NB4 (cell line): ENCODE data around the gene ATP6V1G1.

ENCODE experiments used
- DNase-seq: peaks from one replicate; pipeline ENCODE4 v3.0.0; 2010; ENCODE audit warnings: low read depth
- H3K4me3 ChIP-seq: one replicate; pipeline ENCODE4 v1.5.1; 2011; ENCODE audit warnings: mild to moderate bottlenecking, low read depth, low read length, moderate library complexity
- CTCF ChIP-seq: IDR thresholded peaks from one replicate; pipeline ENCODE4 v1.5.1; 2012; ENCODE audit warnings: low read depth, low read length
- MAX ChIP-seq: IDR thresholded peaks from 2 replicates; pipeline ENCODE4 v1.6.1; 2011; ENCODE audit warnings: low read depth, low read length
- MYC ChIP-seq: IDR thresholded peaks from 2 replicates; pipeline ENCODE4 v1.6.1; 2011; ENCODE audit warnings: low read depth, low read length
- POLR2A ChIP-seq: IDR thresholded peaks from 2 replicates; pipeline ENCODE4 v1.6.1; 2011; ENCODE audit warnings: mild to moderate bottlenecking; ENCODE audit not compliant: insufficient read length; ENCODE audit errors: extremely low read depth

ATP6V1G1 gene

GRCh38 chr9:114604989-114605388 is 17.4 kb downstream of the ATP6V1G1 start:
- H3K4me3 ChIP-seq = no peak overlapping the region
- no peak for TF ChIP-seq POLR2A
- no peak for TF ChIP-seq MYC
- TF ChIP-seq MAX = no peak
- no peak for TF ChIP-seq CTCF
- DNase-seq = no peak

- H3K4me3 ChIP-seq = no peak overlapping the region
- no peak for TF ChIP-seq MAX
- no peak for TF ChIP-seq CTCF
- TF ChIP-seq MYC = no peak
- no peak for TF ChIP-seq POLR2A
- DNase-seq = no peak
Observed at GRCh38 chr9:114606068-114606467, 18.5 kb downstream of the ATP6V1G1 start.

GRCh38 chr9:114606597-114607207 is 19.1 kb downstream of the ATP6V1G1 start:
- H3K4me3 ChIP-seq = no peak overlapping the region
- DNase-seq = peak; percentile 47
- TF ChIP-seq MYC (no peak), POLR2A (no peak), CTCF (no peak), MAX (no peak)

GRCh38 chr9:114607671-114608524 is 20.3 kb downstream of the ATP6V1G1 start:
- no peak overlapping the region for H3K4me3 ChIP-seq
- DNase-seq = no peak
- TF ChIP-seq POLR2A = no peak
- no peak for TF ChIP-seq MAX
- no peak for TF ChIP-seq CTCF
- no peak for TF ChIP-seq MYC

GRCh38 chr9:114608525-114608796 is 20.9 kb downstream of the ATP6V1G1 start:
- DNase-seq = no peak
- H3K4me3 ChIP-seq = no peak overlapping the region
- TF ChIP-seq MAX (no peak), POLR2A (no peak), CTCF (no peak), MYC (no peak)
